HG02588 (cell line): Measurements from ENCODE around the gene WDR26.
"Not testable (repeated sequence)": the region's sequence is repeated elsewhere in the genome, so short reads cannot be mapped to it uniquely, and the experiment has no call there.

ENCODE experiments used
- ATAC-seq: cut with Tn5 transposase; IDR thresholded peaks from one replicate; pipeline ENCODE4 v1.9.1; 2021; ENCODE audit warnings: mild to moderate bottlenecking, moderate library complexity; ENCODE audit not compliant: unreplicated experiment

The WDR26 gene

DNA sequence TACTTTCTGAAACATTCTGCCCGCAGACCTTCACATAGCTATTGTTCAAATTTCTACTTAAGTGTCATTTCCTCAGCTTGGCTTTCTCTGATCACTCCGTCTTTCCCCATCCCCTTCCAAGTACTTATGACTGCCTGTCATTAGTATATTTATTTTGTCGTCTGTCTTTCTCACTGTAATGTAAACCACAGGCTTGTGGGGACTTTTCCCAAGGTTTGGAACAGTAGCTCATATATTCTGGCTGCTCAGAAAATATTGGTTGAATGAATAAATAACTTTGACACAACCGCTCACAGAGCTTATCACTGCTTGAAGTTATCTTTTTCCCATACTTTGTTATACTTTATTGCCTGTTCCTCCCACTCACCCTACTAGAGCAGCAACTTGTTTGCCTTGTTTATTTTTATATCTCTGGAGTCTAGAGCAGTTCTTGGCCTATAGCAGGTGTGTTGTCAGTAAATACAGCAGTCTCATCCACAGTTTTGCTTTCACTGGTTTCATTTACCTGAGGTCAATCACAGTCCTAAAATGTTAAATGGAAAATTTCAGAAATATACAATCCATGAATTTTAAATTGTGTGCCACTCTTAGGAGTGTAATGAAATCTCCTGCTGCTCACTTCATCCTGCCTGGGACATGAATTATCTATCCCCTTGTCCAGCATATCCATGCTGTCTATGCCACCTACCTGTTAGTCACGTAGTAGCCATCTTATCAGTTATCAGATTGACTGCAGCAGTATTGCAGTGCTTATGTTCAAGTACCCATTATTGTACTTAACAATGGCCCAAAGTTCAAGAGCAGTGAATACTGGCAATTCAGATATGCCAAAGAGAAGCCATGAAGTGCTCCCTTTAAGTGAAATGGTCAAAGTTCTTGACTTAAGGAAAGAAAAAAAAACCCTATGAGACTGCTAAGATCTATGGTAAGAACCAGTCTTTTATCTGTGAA, 80.3 kb downstream of the WDR26 start:
- ATAC-seq: no peak

DNA sequence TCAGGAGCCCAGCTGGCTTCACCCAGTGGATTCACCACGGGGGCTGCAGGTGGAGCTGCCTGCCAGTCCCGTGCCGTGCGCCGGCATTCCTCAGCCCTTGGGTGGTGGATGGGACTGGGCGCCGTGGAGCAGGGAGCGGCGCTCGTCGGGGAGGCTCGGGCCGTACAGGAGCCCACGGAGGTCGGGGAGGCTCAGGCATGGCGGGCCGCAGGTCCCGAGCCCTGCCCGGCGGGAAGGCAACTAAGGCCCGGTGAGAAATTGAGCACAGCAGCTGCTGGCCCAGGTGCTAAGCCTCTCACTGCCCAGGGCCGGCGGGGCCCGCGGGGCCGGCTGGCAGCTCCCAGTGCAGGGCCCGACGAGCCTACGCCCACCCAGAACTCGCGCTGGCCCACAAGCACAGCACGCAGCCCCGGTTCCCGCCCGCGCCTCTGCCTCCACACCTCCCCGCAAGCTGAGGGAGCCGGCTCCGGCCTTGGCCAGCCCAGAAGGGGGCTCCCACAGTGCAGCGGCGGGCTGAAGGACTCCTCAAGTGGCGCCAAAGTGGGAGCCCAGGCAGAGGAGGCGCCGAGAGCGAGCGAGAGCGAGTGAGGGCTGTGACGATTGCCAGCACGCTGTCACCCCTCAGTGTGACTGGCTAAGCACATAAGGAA, 82.0 kb downstream of the WDR26 start:
- ATAC-seq: not testable (repeated sequence)

DNA sequence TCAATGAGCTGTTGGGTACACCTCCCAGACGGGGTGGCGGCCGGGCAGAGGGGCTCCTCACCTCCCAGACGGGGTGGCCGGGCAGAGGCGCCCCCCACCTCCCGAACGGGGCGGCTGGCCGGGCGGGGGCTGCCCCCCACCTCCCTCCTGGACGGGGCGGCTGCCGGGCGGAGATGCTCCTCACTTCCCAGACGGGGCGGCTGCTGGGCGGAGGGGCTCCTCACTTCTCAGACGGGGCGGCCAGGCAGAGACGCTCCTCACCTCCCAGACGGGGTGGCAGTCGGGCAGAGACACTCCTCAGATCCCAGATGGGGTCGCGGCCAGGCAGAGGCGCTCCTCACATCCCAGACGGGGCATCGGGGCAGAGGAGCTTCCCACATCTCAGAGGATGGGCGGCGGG, 84.9 kb downstream of the WDR26 start:
- ATAC-seq: not testable (repeated sequence)

DNA sequence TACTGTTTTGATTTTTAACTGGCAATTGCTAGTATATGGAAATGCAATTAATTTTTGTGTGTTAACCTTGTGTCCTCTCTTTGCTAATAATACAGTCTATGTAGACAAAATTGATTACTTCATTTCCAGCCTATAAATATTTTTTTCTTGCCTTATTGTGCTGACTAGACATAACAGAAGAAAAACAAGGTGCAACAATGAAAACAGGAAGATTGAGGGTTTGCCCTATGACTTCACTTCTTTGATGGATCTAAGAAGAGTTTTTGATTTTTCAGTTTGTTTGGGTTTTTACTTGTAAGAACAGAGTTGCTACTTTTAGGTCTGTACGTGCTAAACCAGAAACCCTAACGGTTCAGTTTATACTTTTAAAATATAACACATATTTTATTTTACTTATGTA, 86.5 kb downstream of the WDR26 start:
- no peak for ATAC-seq

DNA sequence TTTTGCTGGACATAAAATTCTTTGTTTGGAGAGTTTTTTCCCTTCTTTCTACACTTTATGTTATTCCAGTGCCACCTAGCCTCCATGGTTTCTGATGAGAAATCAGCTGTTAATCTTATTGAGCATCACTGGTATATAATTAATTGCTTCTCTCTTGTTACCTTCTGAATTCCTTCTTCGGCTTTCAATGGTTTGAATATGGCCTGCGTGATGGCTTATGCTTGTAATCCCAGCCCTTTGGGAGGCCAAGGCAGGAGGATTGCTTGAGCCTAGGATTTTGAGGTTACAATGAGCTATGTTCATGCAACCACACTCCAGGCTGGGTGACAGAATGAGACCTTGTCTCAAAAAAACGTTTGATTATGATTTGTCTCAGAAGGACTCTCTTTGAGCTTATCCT, 90.9 kb downstream of the WDR26 start:
- ATAC-seq: no peak

DNA sequence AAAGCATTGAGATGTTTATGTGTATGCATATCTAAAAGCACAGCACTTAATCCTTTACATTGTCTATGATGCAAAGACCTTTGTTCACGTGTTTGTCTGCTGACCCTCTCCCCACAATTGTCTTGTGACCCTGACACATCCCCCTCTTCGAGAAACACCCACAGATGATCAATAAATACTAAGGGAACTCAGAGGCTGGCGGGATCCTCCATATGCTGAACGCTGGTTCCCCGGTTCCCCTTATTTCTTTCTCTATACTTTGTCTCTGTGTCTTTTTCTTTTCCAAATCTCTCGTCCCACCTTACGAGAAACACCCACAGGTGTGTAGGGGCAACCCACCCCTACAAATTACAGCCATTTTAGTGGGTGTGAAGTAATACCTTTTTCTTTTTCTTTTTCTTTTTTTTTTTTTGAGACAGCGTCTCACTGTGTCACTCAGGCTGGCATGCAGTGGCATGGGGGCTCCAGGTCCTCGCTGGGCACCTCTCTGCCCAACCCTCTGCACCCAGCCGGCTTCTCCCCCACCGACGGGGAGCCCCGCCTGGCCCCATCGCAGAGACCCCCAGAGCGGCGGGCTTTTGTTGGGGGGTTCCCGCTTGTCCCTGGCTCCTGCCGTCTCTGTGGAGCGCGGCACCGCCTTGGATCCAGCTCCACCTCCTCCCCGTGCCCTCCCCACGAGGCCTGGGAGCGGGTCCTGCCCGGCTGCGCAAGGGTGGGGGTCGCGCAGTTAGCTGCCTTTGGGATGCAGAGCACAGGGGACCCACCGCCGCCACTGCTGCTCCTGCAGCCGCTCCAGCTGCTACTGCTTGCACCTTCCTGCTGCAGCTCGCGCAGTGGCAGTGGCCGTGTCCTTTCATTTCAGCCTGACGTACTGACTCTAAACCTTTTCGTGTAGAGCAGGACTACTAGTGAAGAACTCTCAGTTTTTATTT, 93.9 kb downstream of the WDR26 start:
- ATAC-seq: peak; percentile 71

DNA sequence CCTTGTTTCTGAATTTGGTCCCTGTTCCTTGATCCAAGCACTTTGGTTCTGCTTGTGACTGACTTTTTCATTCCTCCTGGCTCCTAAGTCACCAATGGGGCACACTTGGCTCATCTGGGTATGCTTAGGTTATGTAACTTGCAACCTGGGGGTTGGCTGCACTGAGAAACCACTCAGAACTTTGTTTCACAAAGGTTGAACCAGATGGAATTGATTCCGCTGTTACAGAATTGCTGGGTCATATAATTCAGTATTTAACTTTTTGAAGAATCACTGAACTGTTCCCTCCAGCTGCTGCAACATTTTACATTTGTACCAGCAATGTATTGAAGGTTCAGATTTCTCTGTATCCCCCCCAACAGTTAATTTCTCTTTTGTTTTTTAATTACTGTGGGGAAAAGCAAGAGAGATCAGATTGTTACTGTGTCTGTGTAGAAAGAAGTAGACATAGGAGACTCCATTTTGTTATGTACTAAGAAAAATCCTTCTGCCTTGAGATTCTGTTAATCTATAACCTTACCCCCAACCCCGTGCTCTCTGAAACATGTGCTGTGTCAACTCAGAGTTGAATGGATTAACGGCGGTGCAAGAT, 95.1 kb downstream of the WDR26 start:
- no peak for ATAC-seq

DNA sequence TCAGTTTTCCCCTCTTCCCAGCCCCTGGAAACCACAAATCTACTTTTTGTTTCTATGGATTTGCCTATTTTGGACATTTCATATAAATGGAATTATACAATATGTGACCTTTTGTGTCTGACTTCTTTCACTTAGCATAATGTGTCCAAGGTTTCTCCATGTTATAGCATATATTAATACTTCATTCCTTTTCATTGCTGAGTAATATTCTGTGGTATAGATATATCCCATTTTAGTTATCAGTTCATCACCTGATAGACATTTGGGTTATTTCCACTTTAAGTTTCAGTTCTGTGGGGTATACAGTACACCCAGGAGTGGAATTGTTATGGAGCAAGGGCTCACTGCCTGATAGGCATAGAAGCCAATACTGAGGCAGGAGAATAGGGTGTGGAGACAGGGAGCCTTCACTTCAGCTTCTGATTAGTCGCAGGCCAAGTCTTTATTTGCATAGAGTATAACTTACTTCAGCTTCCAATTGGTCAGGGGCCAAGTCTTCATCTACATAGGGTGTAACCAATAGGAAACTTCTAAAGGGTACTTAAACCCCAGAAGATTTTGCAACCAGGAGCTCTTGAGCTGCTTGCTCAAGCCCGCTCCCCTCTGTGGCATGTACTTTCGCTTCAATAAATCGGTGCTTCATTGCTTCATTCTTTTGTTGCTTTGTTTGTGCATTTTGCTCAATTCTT, 96.3 kb downstream of the WDR26 start:
- no peak for ATAC-seq
